ENCODE results near the gene PTPN23. TPM values are rescaled to one million over a fixed set of nuclear protein-coding genes. Genes with fewer than 3 reads are reported as not detected.

PTPN23 gene
- total RNA-seq: 33.7 and 35.1 TPM in 2 replicates

GRCh38 chr3:47380601-47381316 lies at the start of gene PTPN23:
TSS of gene PTPN23 (plus strand) at chr3:47381021. CDS start at chr3:47381097, 76 bp downstream.
- intact Hi-C loops (cut with micrococcal nuclease): loop anchor here (1.0 to 5.0 kb wide), 9 partner anchors 41 to 422 kb away; partner anchors contain the start of genes CCDC12, DHX30, ELP6 and KIF9
- peaks cover 43% of the 10 kb centered on the region for H3K4me1 Mint-ChIP-seq (ENCODE audit: low read depth)
- no peaks in the 10 kb centered on the region for H3K9me3 Mint-ChIP-seq
- H3K27me3 Mint-ChIP-seq (ENCODE audit: insufficient read depth): no peaks in the 10 kb centered on the region
- DNase-seq (ENCODE audit: low spot score): peak; percentile 99
- H3K4me3 Mint-ChIP-seq: peak within 1 kb of the TSS; percentile 100
- H3K36me3 Mint-ChIP-seq (ENCODE audit: low read depth): peaks cover 21% of the 10 kb centered on the region
- peak within 1 kb of the TSS; percentile 100 for H3K27ac Mint-ChIP-seq

DNA sequence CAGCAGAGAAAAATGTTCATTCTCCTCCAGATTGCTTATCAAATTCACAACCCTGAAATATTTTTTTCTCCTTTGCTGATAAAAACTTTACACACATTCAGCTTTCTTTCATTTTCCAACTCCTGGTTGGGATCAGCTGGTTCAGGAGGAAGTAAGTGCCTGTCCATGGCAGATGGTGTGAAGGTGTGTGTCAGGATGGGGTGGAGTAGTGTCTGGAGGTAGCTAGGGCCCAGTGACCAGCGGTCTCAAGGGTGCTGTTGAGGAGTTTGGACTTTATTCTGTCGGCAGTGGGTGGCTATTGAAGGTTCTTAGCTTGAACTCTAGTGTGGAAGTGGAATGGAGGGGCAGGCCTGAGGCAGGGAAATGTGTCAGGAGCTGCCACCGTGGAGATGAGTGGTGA lies 46.9 kb upstream of the PTPN23 start:
- H3K27ac Mint-ChIP-seq: no peak overlapping the region
- intact Hi-C loops (cut with micrococcal nuclease): no loop called here
- H3K4me1 Mint-ChIP-seq (ENCODE audit: low read depth): no peaks in the 10 kb centered on the region
- peaks cover 44% of the 10 kb centered on the region for H3K36me3 Mint-ChIP-seq (ENCODE audit: low read depth)
- no peak overlapping the region for H3K4me3 Mint-ChIP-seq
- no peaks in the 10 kb centered on the region for H3K27me3 Mint-ChIP-seq (ENCODE audit: insufficient read depth)
- no peak for DNase-seq (ENCODE audit: low spot score)
- H3K9me3 Mint-ChIP-seq: no peaks in the 10 kb centered on the region

- Mint-ChIP-seq H3K9me3 (no peaks in the 10 kb centered on the region), H3K27ac (no peak overlapping the region), H3K27me3 (ENCODE audit: insufficient read depth) (no peaks in the 10 kb centered on the region), H3K4me3 (no peak overlapping the region), H3K4me1 (ENCODE audit: low read depth) (no peaks in the 10 kb centered on the region), H3K36me3 (ENCODE audit: low read depth) (peaks cover 45% of the 10 kb centered on the region)
- no peak for DNase-seq (ENCODE audit: low spot score)
- intact Hi-C loops (cut with micrococcal nuclease): no loop called here
These were observed 43.2 kb upstream of the PTPN23 start for GRCh38 chr3:47337656-47338055.

DNA sequence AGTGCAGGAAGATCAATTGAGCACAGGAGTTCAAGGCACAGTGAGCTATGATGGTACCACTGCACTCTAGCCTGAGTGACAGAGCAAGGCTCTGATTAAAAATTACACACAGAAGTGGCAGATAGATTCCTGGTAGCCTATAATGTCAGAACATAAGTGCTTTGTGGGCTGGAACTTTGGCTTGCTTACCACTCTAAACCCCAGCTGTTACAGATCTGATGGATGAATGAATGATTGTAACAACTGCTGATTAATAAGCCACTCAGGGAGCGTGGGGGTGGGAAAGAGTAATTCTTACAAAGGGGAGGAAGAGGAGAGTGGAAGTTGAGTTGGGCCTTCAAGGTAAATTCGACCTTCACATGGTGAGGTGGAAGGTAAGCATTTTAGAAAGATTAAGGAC lies 40.9 kb upstream of the PTPN23 start:
- intact Hi-C loops (cut with micrococcal nuclease): no loop called here
- H3K9me3 Mint-ChIP-seq: no peaks in the 10 kb centered on the region
- no peaks in the 10 kb centered on the region for H3K27me3 Mint-ChIP-seq (ENCODE audit: insufficient read depth)
- DNase-seq (ENCODE audit: low spot score): no peak
- H3K4me1 Mint-ChIP-seq (ENCODE audit: low read depth): no peaks in the 10 kb centered on the region
- no peak overlapping the region for H3K27ac Mint-ChIP-seq
- H3K4me3 Mint-ChIP-seq: no peak overlapping the region
- H3K36me3 Mint-ChIP-seq (ENCODE audit: low read depth): peaks cover 33% of the 10 kb centered on the region

GRCh38 chr3:47340866-47341265 lies 40.0 kb upstream of the PTPN23 start:
- intact Hi-C loops (cut with micrococcal nuclease): no loop called here
- Mint-ChIP-seq H3K27ac (no peak overlapping the region), H3K4me1 (ENCODE audit: low read depth) (no peaks in the 10 kb centered on the region), H3K36me3 (ENCODE audit: low read depth) (peaks cover 39% of the 10 kb centered on the region), H3K27me3 (ENCODE audit: insufficient read depth) (no peaks in the 10 kb centered on the region), H3K9me3 (no peaks in the 10 kb centered on the region), H3K4me3 (no peak overlapping the region)
- DNase-seq (ENCODE audit: low spot score): no peak

DNA sequence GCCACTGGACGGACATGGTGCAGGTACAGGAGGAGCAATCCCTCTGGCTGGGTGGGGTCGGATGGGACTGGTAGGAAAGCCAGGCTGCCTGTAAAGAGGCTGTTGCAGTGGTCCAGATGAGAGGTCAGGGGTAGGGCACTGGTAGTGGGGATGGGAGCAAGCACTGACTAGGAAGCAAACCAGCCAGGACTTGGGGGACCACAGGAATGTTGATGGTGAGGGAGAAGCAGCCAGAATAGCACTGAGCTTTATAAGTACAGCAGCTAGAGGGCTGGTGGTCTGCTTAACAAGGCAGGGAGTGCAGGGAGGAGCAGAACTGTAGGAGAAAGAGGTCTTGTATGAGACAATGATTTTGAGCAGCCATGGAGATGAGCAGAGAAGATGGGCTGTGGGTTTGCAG lies 38.7 kb upstream of the PTPN23 start:
- Mint-ChIP-seq H3K36me3 (ENCODE audit: low read depth) (peaks cover 28% of the 10 kb centered on the region), H3K9me3 (no peaks in the 10 kb centered on the region), H3K27me3 (ENCODE audit: insufficient read depth) (no peaks in the 10 kb centered on the region), H3K4me1 (ENCODE audit: low read depth) (no peaks in the 10 kb centered on the region), H3K4me3 (no peak overlapping the region), H3K27ac (no peak overlapping the region)
- no peak for DNase-seq (ENCODE audit: low spot score)
- intact Hi-C loops (cut with micrococcal nuclease): no loop called here

DNA sequence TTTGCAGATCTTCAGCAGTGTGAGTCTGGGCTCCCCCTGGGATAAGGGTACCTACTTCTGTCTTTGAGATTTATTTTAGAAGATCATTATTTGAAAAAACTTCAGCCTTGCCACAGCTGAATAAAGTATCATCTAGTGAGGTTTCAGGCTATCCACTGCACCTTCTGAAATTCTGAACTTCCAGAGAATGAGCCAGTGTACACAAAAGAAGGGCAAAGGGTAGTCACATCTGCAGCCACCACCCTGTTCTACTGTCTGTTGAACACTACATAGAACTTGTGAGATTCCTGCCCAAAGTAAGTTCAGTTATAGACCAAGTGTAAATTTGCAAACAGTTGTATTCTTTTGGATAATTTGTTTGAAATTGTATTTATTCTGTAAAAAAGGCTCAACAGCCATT lies 38.0 kb upstream of the PTPN23 start:
- Mint-ChIP-seq H3K4me3 (no peak overlapping the region), H3K36me3 (ENCODE audit: low read depth) (peaks cover 22% of the 10 kb centered on the region), H3K27ac (no peak overlapping the region), H3K4me1 (ENCODE audit: low read depth) (no peaks in the 10 kb centered on the region), H3K9me3 (no peaks in the 10 kb centered on the region), H3K27me3 (ENCODE audit: insufficient read depth) (no peaks in the 10 kb centered on the region)
- DNase-seq (ENCODE audit: low spot score): no peak
- intact Hi-C loops (cut with micrococcal nuclease): no loop called here

DNA sequence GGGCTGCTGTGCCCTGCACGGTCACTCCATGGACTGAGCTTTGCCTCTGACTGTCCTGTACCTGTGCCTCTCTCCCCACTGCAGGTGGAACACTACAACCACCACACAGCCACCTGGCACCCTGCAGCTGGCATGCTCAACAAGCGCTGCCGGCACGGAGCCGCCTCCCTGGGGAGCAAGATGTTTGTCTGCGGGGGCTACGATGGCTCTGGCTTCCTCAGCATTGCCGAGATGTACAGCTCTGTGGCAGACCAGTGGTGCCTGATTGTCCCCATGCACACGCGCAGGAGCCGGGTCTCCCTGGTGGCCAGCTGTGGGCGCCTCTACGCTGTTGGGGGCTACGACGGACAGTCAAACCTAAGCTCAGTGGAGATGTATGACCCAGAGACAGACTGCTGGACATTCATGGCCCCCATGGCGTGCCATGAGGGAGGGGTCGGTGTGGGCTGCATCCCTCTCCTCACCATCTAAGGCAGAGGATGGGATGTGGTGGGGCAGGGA lies 37.3 kb upstream of the PTPN23 start:
- Mint-ChIP-seq H3K4me1 (ENCODE audit: low read depth) (no peaks in the 10 kb centered on the region), H3K4me3 (no peak overlapping the region), H3K27me3 (ENCODE audit: insufficient read depth) (no peaks in the 10 kb centered on the region), H3K27ac (no peak overlapping the region), H3K36me3 (ENCODE audit: low read depth) (peaks cover 17% of the 10 kb centered on the region), H3K9me3 (no peaks in the 10 kb centered on the region)
- intact Hi-C loops (cut with micrococcal nuclease): no loop called here
- no peak for DNase-seq (ENCODE audit: low spot score)

DNA sequence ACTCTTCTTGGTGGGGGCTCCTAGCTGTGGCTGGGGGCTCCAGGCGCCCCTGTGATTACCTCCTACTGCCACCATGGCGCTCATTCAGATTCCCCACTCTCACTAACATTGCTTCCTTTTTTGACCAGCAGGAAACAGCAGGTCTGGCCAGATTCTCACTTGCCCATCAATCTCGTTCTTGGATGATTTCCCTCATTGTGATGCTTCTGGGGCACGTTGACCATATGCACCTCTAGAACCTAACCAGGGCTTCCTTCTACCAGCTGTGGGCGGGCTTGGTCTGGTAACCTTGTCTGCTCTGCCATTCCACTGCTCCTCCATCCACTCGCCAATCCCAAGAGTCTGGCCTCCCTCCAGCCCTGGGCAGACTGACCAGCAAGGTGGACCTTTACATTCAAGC lies 35.9 kb upstream of the PTPN23 start:
- H3K36me3 Mint-ChIP-seq (ENCODE audit: low read depth): peaks cover 17% of the 10 kb centered on the region
- DNase-seq (ENCODE audit: low spot score): no peak
- no peak overlapping the region for H3K27ac Mint-ChIP-seq
- no peaks in the 10 kb centered on the region for H3K9me3 Mint-ChIP-seq
- H3K27me3 Mint-ChIP-seq (ENCODE audit: insufficient read depth): no peaks in the 10 kb centered on the region
- H3K4me1 Mint-ChIP-seq (ENCODE audit: low read depth): no peaks in the 10 kb centered on the region
- intact Hi-C loops (cut with micrococcal nuclease): no loop called here
- no peak overlapping the region for H3K4me3 Mint-ChIP-seq

GRCh38 chr3:47347217-47347801 lies 33.5 kb upstream of the PTPN23 start:
- Mint-ChIP-seq H3K4me3 (no peak overlapping the region), H3K36me3 (ENCODE audit: low read depth) (peaks cover 11% of the 10 kb centered on the region), H3K9me3 (no peaks in the 10 kb centered on the region), H3K27ac (no peak overlapping the region), H3K4me1 (ENCODE audit: low read depth) (no peaks in the 10 kb centered on the region), H3K27me3 (ENCODE audit: insufficient read depth) (no peaks in the 10 kb centered on the region)
- no peak for DNase-seq (ENCODE audit: low spot score)
- intact Hi-C loops (cut with micrococcal nuclease): no loop called here

DNA sequence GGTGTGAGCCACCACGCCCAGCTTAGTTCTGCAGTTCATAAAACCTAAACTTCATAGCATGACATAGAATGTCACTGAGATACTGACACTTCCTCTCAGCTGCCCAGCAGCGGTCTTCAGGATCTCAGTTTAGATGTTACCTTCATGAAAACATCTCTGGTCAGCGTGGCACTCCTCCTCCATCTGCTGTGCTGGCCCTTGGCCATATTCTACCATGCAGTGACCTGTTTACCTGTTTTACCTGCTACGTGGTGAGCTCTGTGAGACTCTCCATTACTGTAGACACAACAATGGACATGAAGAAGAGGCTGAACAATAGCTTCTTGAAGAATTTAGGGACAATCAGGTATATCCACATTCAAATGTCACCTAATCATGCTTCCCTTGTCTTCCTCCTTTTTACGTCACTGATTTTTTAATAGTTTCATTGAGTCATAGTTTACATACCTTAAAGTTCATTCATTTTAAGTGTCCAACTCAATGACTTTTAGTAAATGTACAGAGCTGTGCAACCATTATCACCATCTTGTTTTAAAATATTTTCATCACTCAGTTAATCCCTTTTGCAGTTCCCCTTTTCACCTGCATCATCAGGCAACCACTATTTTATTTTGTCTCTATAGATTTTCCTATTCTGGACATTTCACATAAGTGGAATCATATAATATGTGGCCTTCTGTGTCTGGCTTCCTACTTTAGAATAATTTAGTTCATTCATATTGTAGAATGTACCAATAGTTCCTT lies 32.2 kb upstream of the PTPN23 start:
- intact Hi-C loops (cut with micrococcal nuclease): no loop called here
- peaks cover 11% of the 10 kb centered on the region for H3K36me3 Mint-ChIP-seq (ENCODE audit: low read depth)
- H3K9me3 Mint-ChIP-seq: no peaks in the 10 kb centered on the region
- no peak overlapping the region for H3K4me3 Mint-ChIP-seq
- H3K27ac Mint-ChIP-seq: no peak overlapping the region
- DNase-seq (ENCODE audit: low spot score): no peak
- H3K4me1 Mint-ChIP-seq (ENCODE audit: low read depth): no peaks in the 10 kb centered on the region
- peaks cover 2% of the 10 kb centered on the region for H3K27me3 Mint-ChIP-seq (ENCODE audit: insufficient read depth)

- DNase-seq (ENCODE audit: low spot score): no peak
- H3K9me3 Mint-ChIP-seq: peaks cover 13% of the 10 kb centered on the region
- H3K27me3 Mint-ChIP-seq (ENCODE audit: insufficient read depth): peaks cover 2% of the 10 kb centered on the region
- peaks cover 4% of the 10 kb centered on the region for H3K36me3 Mint-ChIP-seq (ENCODE audit: low read depth)
- no peak overlapping the region for H3K27ac Mint-ChIP-seq
- intact Hi-C loops (cut with micrococcal nuclease): no loop called here
- H3K4me1 Mint-ChIP-seq (ENCODE audit: low read depth): no peaks in the 10 kb centered on the region
- H3K4me3 Mint-ChIP-seq: no peak overlapping the region
These were observed 25.8 kb upstream of the PTPN23 start for GRCh38 chr3:47355010-47355409.

GRCh38 chr3:47356201-47356600 lies 24.6 kb upstream of the PTPN23 start:
- H3K36me3 Mint-ChIP-seq (ENCODE audit: low read depth): peaks cover 8% of the 10 kb centered on the region
- intact Hi-C loops (cut with micrococcal nuclease): no loop called here
- H3K27ac Mint-ChIP-seq: no peak overlapping the region
- H3K4me1 Mint-ChIP-seq (ENCODE audit: low read depth): no peaks in the 10 kb centered on the region
- DNase-seq (ENCODE audit: low spot score): no peak
- peaks cover 18% of the 10 kb centered on the region for H3K9me3 Mint-ChIP-seq
- peaks cover 2% of the 10 kb centered on the region for H3K27me3 Mint-ChIP-seq (ENCODE audit: insufficient read depth)
- H3K4me3 Mint-ChIP-seq: no peak overlapping the region

Measured in activated T-helper 1 cell treated with anti-CD3 and anti-CD28 coated beads, Interleukin-12 subunit alpha, Interleukin-12 subunit beta, Interleukin-2, Interleukin-4 antibody, amounts not matched to agents 30 ng/mL and 10 ng/mL and 1 ng/mL, durations not matched to agents 14 hours and 24 hours and 36 hours (primary cell).